Measurements from ENCODE around the gene TNIP2.

DNA sequence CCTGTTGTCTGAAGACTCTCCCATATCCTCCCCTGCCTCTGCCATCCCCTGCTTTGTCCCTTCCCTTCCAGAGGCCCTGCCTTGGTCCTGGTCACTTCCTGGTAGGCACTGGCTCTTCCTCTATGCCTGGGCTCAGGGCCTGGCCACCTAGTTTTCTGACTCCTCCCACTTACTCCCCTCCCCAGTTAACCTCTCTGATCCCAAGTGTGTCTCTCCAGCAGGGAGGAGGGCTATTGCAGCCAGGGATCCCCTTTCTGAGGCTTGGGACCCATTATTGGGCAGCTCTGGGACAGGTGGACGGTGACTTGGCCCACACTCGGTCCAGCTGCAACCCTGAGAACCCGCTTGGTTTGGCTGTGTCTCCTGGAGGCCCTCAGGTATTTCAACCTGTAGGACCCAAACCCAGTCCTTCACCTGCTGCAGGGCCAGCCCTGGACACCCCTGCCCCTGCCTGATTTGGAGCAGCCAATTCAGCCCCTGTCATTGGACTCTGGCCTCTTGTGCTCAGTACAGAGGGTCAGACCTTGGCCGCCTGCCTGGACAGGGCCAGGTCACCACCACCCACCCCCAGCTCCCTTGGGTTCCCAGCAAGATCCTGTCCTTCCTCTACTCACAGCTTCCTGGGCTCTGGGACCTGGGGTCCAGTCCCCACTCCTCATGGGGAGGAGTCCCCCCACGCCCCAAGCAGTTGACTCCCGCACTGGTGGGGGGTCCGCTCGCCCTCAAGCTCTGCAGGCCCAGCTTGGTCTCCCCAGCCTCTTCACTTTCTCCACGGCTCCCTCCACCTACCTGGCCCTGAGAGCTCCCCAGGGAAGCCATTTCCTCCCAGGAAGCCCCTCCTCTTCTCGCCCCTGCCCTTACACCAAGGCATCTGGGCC lies 35.6 kb upstream of the TNIP2 start:
- TF ChIP-seq CTCF (IDR thresholded peaks at IDR 0.05) = no peak
- no peak for TF ChIP-seq POLR2A (IDR thresholded peaks at IDR 0.05)

All from heart left ventricle (tissue), 13 donors.